OCI-LY3 (cell line): ENCODE data around the gene IL1RL2.

Experiments
- H2AFZ ChIP-seq: fragments of 200-600, 300-600 bp; shearing (Covaris generic); 2 replicates; pipeline ENCODE4 v1.6.0; 2014; ENCODE audit warnings: antibody characterized with exemption, low read depth, low read length
- H3K27ac ChIP-seq: fragments of 200-600, 300-600 bp; sonication (generic); 2 replicates; pipeline ENCODE4 v1.5.1; 2014; ENCODE audit warnings: mild to moderate bottlenecking, low read length, moderate library complexity, mixed read lengths
- H3K27me3 ChIP-seq: fragments of 200-600, 300-600 bp; sonication (generic); 2 replicates; pipeline ENCODE4 v1.6.1; 2014; ENCODE audit warnings: low read depth, low read length, mixed read lengths
- H3K36me3 ChIP-seq: fragments of 200-600, 300-600 bp; sonication (generic); replicated peaks from 2 replicates; pipeline ENCODE3; 2014; ENCODE audit warnings: low read depth, low read length, mixed read lengths
- H3K4me1 ChIP-seq: fragments of 300-600, 200-600 bp; sonication (generic); 2 replicates; pipeline ENCODE4 v1.6.1; 2014; ENCODE audit warnings: low read length, mixed read lengths
- H3K4me2 ChIP-seq: fragments of 200-600, 300-600 bp; sonication (generic); 2 replicates; pipeline ENCODE4 v1.6.1; 2014; ENCODE audit warnings: low read length, mixed read lengths
- H3K4me3 ChIP-seq: fragments of 300-600, 200-600 bp; sonication (generic); 2 replicates; pipeline ENCODE4 v1.5.1; 2014; ENCODE audit warnings: antibody characterized with exemption, mild to moderate bottlenecking, low read length, moderate library complexity
- H3K79me2 ChIP-seq: fragments of 300-600, 200-600 bp; shearing (Covaris generic); 2 replicates; pipeline ENCODE4 v1.6.1; 2014; ENCODE audit warnings: mild to moderate bottlenecking, low read length, mixed read lengths
- H3K9ac ChIP-seq: fragments of 300-600, 200-600 bp; shearing (Covaris generic); 2 replicates; pipeline ENCODE4 v1.6.0; 2014; ENCODE audit warnings: mild to moderate bottlenecking, low read length, moderate library complexity
- H3K9me3 ChIP-seq: fragments of 200-600, 300-600 bp; shearing (Covaris generic); 2 replicates; pipeline ENCODE4 v1.6.1; 2014; ENCODE audit warnings: low read length, mixed read lengths; ENCODE audit not compliant: insufficient read depth
- H4K20me1 ChIP-seq: fragments of 200-600, 300-600 bp; sonication (generic); 2 replicates; pipeline ENCODE4 v1.6.1; 2016; ENCODE audit warnings: low read length, mixed read lengths; ENCODE audit not compliant: insufficient read depth
- EZH2phosphoT487 ChIP-seq: fragments of 200-600 bp; shearing (Covaris generic); IDR thresholded peaks from 2 replicates; pipeline ENCODE4 v1.6.1; 2018; ENCODE audit warnings: antibody characterized with exemption, mixed run types, low read depth
- TF ChIP-seq, protein P1 (sequence below): fragments of 200-600, 300-600 bp; sonication (generic); IDR thresholded peaks from 2 replicates; pipeline ENCODE4 v1.5.1; 2014; ENCODE audit warnings: antibody characterized with exemption, low read length, low read depth

Gene IL1RL2

DNA sequence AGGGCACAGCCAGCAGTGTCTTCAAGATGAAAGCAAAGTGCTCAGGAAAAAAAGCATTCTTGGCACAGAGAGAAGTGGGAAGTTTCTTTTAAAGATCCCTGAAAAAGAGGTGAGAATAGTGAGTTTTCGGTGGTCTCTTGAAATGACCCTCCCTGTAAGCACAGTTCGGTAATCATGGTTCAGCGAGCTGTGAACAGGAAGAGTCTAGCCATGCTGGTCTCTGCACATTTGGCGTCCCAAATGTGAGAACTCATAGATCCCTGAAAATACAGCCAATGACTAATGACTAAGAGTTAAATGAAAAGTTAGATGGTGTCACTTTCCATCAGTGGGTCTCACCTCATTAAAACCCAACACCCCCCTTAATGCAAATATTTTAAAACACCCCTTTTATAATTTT, 40.9 kb upstream of the IL1RL2 start:
- Histone ChIP-seq H3K4me3 (no peak overlapping the region), H3K9me3 (peaks cover 18% of the 10 kb centered on the region), H2AFZ (no peak overlapping the region), H3K4me1 (no peaks in the 10 kb centered on the region), H3K4me2 (no peak overlapping the region), H3K79me2 (no peaks in the 10 kb centered on the region), H3K36me3 (no peaks in the 10 kb centered on the region), H4K20me1 (no peaks in the 10 kb centered on the region), H3K27ac (no peak overlapping the region), H3K27me3 (no peaks in the 10 kb centered on the region), H3K9ac (no peak overlapping the region)
- TF ChIP-seq EZH2phosphoT487, result no peak

DNA sequence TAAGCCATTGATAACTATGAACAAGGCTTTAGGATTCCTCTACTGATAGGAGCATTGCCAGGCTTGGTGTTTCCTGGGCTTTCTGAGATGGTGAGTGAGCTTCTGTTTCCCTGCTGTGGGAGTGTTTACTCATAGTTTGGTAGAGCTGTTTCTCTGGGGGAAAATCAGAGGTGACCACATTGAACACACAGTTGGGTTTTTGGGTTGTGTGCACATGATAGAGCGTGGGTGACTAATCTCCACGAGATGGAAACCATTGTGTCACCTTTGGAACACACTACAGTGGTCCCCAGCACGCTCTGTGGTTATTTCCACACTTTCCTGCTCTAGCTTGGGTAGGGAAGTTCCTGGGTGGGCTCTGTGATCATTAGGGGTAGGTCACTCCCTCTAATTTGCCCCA, 38.9 kb upstream of the IL1RL2 start:
- Histone ChIP-seq H3K4me2 (no peak overlapping the region), H3K9me3 (peaks cover 18% of the 10 kb centered on the region), H3K36me3 (no peaks in the 10 kb centered on the region), H2AFZ (no peak overlapping the region), H3K9ac (no peak overlapping the region), H3K27me3 (no peaks in the 10 kb centered on the region), H4K20me1 (no peaks in the 10 kb centered on the region), H3K4me1 (no peaks in the 10 kb centered on the region), H3K27ac (no peak overlapping the region), H3K79me2 (no peaks in the 10 kb centered on the region), H3K4me3 (no peak overlapping the region)
- TF ChIP-seq, protein P1, sequence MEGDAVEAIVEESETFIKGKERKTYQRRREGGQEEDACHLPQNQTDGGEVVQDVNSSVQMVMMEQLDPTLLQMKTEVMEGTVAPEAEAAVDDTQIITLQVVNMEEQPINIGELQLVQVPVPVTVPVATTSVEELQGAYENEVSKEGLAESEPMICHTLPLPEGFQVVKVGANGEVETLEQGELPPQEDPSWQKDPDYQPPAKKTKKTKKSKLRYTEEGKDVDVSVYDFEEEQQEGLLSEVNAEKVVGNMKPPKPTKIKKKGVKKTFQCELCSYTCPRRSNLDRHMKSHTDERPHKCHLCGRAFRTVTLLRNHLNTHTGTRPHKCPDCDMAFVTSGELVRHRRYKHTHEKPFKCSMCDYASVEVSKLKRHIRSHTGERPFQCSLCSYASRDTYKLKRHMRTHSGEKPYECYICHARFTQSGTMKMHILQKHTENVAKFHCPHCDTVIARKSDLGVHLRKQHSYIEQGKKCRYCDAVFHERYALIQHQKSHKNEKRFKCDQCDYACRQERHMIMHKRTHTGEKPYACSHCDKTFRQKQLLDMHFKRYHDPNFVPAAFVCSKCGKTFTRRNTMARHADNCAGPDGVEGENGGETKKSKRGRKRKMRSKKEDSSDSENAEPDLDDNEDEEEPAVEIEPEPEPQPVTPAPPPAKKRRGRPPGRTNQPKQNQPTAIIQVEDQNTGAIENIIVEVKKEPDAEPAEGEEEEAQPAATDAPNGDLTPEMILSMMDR, result no peak
- no peak for TF ChIP-seq EZH2phosphoT487

DNA sequence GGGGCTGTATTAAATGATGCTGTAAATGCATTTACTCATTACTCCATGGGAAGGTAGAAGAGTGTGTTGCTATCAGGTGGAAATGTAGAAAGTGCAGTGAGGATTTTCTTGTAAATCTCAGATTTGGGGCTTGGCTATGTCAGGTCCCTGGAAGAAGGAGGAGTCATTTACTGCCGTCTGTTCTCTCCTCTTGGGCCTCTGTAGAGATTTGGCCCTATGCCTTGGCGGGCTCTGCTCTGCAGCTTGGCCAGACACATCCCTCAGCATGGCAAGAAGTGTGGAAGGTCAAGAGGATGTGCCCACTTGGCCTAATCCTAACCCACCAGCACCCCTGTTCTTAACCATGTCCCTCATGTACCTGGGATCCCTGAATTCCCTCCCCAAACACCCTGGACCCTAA, 37.6 kb upstream of the IL1RL2 start:
- no peak for TF ChIP-seq EZH2phosphoT487
- TF ChIP-seq, protein P1, result no peak
- H3K79me2 ChIP-seq, result no peaks in the 10 kb centered on the region

DNA sequence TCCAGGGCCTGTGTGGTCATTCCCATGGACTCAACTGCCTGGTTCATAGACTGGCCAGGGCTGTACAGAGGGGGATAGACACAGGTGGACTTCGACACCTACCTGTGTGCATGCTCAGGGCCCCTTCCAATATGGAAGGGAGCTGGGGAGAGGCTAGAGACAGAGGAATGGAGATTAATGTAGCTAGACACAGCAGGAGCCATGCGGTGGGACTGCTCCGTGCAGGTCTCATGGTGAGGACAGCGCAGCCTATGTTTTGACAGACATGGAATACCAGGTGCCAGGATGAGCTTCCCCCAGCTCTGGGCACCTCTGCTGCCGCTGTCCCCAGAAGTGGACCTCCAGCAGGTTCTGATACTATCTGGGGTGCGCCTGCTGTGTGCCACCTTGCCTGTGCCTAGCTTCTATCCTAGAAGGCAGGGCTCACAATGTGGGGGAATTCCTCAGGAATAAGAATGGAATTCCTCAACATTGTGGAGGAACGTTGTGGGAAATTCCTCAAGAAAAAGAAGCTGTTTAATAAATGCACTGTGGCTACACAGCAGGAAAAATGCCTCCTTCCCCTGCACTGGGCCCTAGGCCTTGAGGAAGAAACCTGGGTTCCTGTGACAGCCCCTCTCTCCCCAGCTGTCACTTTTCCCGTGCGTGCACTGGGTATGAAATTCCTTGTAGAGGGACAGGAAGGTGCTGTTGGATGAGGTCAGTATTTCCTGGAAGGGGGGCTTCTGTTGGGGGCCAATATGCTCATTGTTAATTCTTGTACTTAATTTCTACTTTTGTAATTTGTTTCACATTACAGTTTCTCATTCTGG, 37.0 kb upstream of the IL1RL2 start:
- H2AFZ ChIP-seq, result no peak overlapping the region
- TF ChIP-seq, protein P1, result no peak
- TF ChIP-seq EZH2phosphoT487, result no peak
- no peaks in the 10 kb centered on the region for H3K36me3 ChIP-seq
- peaks cover 18% of the 10 kb centered on the region for H3K9me3 ChIP-seq
- no peak overlapping the region for H3K4me2 ChIP-seq
- no peak overlapping the region for H3K27ac ChIP-seq
- H3K9ac ChIP-seq, result no peak overlapping the region
- H3K4me1 ChIP-seq, result no peaks in the 10 kb centered on the region
- no peaks in the 10 kb centered on the region for H4K20me1 ChIP-seq
- H3K4me3 ChIP-seq, result no peak overlapping the region
- no peaks in the 10 kb centered on the region for H3K27me3 ChIP-seq
- no peaks in the 10 kb centered on the region for H3K79me2 ChIP-seq

More for the DNA sequence above, 37.6 kb upstream of the IL1RL2 start:
- peaks cover 18% of the 10 kb centered on the region for H3K9me3 ChIP-seq
- no peaks in the 10 kb centered on the region for H3K36me3 ChIP-seq
- no peak overlapping the region for H3K9ac ChIP-seq
- H2AFZ ChIP-seq, result no peak overlapping the region
- no peaks in the 10 kb centered on the region for H4K20me1 ChIP-seq
- H3K4me2 ChIP-seq, result no peak overlapping the region
- H3K27ac ChIP-seq, result no peak overlapping the region
- H3K4me1 ChIP-seq, result no peaks in the 10 kb centered on the region
- H3K4me3 ChIP-seq, result no peak overlapping the region
- no peaks in the 10 kb centered on the region for H3K27me3 ChIP-seq
